ENCODE data around the gene ZDHHC5.
"Not testable (repeated sequence)": the region's sequence is repeated elsewhere in the genome, so short reads cannot be mapped to it uniquely, and the experiment has no call there.

The ZDHHC5 gene

DNA sequence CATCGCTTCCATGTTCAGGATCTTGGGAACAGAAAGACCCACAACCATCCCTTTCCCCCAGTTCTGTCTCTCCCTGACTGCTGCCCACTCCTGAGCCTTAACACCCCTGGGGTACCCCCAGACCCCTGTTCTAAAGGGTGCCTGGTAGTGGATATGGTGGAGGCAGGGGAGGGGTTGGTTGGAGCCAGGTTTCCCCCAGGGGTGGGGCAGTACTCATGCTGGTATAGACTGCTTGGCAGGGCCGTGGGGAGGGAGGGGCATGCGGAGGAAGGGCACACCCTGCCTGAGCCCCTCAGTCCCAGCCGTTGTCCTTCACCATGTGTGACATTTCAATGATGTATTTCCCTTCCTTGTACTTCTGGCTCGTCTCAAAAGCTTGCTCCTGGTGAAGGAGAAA is 22.2 kb upstream of the ZDHHC5 start:
- DNase-seq = no peak

DNA sequence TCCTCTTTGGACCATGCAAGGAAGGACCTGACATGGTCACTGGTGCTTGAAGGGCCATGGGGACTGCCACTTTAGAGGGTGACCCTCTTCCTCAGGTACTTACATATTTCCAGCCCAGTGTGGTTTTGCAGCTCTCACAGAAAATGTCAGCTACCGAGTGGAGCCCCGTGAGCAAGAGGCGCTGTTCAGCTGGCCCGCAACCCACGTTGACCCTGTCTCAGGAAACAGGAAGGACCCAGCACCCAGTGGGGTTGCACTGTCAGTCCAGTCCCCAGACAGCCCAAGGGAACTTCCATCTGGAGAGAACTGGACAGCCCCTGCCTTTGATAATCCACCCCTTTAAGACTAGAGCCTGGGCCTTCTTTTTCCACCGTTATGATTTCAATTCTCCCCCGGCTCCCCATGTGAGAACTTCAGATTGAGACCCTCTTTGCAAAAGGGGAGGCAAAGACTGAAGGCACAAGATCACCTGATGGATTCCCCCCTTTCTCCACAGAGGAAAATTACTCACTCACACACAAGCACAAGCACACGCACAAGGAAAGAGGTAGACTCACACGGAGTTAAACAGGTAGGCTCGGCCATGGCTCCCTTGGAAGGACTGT is 21.6 kb upstream of the ZDHHC5 start:
- no peak for DNase-seq

DNA sequence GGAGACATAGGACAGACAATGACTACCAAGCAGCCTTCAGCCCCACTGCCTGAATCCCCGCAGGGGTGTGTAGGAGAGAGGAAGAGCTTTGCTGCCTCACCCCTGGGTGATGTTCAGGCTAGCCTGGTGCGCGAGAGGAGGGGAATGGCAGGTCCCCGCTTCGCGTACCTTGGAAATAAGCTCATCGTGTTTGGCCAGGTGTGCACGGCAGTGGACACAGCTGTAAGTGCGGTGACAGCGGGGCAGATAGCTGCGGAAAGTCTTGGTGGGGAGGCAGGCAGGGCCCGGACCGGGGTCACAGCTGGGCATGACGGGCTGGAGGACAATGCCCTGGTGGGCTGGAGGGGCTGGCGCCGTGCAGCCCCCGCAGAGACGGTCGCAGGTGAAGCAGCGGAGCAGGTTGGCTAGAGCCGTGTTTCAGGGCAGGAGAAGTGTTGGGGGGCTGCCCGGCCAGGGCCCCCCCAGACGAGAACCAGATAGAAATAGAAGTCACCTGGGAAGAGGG is 21.1 kb upstream of the ZDHHC5 start:
- no peak for DNase-seq

DNA sequence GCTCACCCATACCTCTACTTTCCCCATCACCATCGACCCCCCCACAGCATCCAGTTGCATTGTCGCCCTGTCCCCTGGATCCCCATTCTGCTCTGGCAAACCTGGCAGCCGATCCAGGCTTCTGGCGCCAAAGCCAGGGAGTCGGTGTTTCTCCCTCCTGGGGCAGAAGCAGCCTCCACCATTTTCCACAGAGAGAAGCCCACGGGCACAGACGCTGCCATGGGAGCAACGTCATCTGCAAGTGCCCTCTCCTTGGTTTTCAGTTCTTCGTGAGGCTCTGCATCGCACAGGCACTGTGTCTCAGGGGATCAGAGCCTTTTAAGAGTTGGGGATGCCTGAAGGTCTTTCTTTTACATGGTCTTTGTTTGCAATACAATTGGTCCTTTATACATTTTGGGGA is 20.5 kb upstream of the ZDHHC5 start:
- no peak for DNase-seq

DNA sequence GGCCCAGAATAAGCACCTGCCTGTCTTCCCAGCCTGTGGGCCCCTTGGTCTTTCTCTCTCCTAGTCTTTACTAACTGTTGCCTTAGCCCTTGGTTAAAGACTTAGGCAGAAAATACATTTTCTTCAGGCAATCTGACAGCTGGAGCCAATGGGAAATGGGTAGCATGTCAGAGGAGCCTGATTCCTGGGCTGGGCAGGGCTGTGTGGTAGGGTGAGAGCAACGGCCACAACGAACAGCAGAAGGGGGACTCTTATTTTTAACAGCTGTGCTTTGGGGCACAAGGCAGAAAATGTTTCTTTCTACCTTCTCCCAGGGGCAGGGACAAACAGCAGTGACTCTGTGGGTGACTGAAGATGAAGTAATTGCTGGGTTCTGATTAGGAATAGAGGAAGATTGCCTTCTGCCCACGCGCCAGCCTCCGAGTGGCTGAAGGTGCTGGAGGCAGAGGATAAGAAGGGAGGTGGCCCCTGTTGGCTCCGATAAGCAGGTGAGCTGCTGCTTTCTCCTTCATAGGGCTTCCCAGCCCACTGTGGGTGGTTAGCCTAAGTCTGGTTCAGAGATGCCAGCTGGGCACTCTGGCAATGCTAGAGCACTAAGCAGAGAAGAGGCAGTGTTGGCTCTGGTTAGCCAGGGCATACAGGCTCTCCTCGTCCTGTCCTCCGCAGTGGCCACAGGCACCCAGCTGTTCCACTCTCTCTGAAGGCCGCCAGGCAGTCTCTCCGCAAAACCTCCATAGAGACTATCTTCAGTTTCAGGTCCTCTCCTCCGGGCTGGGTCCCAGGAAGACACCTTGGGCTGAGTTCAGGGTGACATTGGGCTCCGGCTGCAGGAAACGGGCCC is 19.7 kb upstream of the ZDHHC5 start:
- no peak for DNase-seq

DNA sequence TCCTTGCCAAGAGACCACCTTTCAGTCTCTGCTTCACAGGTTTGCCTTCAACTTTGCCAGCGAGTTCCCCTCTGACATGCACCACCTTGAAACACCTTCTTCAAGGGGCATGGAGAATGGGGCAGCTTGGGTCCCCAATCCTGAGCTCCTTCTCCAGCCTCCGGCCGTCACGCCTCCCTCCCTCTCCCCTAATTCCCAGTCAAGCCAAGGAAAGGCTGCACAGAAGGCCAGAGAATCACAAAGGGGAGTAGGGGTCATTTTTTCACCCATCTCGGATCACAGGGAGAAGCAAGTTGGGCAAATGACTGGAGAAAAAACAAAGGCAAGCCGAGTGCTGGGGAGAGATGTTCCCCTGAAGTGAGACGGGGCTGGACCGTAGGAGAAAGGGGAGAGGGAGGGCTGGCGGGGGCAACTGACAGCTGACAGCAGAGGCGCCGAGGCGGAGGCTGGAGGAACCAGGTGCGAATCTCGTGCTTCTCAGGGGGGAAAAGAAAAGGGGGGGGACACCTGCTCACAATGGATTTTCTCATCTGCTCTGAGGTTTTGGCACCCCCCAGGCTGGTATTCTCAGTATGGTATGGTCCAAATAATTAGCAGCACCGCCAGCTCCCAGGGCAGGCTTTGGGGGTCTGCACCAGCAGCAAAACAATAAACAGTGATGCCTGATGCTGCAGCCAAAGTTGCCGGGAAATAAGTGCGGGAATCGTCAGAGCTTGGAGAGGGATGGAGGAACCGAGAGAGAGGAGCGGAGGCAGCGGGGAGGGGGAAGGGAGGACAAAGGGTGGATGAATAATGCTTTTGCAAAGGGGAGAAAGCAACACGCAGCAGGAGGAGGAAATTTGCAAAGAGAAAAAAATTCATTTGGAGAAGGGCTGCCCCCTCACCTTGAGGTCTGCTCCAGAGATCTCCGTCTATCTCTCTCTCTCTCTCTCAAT is 18.8 kb upstream of the ZDHHC5 start:
- DNase-seq = no peak

DNA sequence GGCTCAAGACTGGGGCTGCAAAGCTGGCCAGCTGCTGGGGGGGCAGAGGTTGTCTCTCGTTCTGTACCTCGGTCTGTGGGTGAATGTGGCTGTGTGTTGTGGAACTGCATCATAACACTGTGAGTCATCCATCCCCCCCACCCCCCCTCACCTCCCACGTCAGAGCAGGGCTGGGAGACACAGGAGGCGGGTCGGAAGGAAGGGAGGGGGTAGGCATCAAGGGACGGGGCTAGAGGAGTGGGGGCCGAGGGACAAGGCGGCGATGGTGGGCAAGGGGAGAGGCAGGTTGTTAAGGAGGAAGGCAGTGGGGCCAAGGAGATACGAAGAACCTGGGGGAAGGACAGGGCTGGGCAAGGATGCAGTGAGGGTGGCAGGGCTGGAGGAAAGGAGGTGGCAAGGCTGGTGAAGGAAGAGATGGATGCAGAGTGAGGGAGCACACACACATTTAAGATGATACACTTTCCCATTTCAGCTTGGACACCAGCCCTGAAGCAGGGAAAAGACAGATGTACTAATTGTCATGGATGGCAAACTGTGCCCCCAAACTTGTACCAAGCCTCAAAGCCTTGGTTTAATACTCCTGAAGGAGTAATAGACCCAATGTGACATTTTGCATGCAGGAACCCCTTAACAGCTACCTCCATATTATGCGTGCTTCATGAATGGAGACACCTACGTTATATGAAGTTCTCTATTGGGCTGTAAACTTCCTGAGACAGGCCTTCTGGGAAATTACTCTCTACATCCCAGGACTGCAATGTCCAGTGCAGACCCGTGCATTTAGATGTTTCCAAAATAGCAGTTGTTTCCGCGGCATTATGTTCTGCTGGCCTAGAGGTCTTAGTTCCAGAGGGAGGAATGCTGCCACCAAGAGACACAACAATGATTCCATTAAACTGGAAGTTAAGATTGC is 17.8 kb upstream of the ZDHHC5 start, which contains the start of gene YPEL4:
TSS of gene YPEL4 (minus strand) at position 87 of the 913 bp plus-strand sequence. CDS start 2,805 bp downstream, outside the sequence.
- no peak for DNase-seq

DNA sequence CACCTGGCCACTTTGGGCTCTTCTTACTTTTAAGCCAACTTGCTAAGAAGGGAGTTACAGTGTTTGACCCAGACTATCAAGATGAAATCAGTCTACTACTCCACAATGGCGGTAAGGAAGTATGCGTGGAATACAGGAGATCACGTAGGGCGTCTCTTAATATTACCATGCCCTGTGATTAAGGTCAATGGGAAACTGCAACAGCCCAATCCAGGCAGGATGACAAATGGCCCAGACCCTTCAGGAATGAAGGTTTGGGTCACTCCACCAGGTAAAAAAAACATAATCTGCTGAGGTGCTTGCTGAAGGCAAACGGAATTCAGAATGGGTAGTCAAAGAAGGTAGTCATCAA is 17.2 kb upstream of the ZDHHC5 start:
- no peak for DNase-seq

DNA sequence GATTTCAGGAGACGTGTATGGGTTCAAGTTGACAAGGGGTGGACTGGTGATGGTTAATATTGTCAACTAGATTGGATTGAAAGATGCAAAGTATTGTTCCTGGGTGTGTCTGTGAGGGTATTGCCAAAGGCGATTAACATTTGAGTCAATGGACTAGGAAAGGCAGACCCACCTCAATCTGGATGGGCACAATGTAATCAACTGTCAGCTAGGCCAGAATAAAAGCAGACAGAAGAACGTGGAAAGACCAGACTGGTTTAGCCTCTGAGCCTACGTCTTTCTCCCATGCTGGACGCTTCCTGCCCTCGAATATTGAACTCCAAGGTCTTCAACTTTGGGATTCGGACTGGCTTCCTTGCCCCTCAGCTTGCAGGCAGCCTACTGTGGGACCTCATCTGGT is 16.5 kb upstream of the ZDHHC5 start:
- DNase-seq = no peak

DNA sequence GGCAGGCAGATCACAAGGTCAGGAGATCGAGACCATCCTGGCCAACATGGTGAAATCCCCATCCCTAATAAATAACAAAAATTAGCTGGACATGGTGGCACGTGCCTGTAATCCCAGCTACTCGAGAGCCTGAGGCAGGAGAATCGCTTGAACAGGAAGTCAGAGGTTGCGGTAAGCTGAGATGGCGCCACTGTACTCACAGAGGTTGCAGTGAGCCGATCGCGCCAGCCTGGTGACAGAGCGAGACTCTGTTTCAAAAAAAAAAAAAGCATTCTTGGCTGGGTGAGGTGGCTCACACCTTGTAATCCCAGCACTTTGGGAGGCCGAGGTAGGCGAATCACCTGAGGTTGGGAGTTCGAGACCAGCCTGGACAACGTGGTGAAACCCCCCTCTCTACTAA is 15.7 kb upstream of the ZDHHC5 start:
- not testable (repeated sequence) for DNase-seq

DNA sequence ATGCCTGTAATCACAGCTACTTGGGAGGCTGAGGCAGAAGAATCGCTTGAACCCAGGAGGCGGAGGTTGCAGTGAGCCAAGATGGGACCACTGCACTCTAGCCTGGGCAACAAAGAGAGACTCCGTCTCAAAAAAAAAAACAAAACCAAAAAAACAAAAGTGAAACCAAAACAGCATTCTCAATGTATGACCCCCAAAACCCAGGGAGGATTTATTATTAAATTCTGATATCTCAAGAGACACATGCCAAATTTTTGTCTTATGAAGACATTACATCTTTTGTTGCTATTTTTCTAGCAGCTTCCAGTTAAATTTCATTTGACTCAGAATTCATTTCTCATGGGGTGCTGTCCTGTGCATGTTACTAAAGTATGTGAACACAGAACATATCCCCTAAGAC is 15.3 kb upstream of the ZDHHC5 start:
- no peak for DNase-seq

DNA sequence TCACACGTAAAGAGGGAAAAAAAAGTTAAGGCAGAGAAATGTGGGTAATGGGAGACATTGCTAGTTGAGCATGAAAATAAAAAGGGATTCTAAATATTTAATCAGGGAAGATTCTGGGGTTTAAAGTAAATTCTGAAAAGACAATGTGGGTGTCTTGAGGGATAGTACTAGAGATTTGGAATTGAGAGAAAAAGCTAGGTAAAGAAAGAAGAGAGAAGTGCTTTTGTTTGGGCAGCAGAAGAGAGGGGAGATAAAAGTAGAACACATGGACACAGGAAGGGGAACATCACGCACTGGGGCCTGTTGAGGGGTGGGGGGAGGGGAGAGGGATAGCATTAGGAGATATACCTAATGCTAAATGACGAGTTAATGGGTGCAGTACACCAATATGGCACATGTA is 14.8 kb upstream of the ZDHHC5 start:
- no peak for DNase-seq

DNA sequence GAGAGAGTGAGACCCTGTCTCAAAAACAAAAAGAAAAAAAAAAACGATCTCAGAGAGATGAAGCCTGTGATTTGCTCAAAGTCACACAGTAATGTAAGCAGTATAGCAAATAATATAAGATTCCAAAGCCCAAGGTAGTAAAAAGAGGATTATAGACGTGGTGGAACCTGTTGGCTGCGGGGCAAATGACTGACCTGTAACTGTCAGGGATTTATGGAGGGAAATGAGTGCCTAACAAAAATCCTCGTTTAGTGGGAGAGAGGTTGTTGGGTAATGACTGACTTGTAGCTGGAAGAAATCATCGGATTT is 11.1 kb upstream of the ZDHHC5 start:
- no peak for DNase-seq

DNA sequence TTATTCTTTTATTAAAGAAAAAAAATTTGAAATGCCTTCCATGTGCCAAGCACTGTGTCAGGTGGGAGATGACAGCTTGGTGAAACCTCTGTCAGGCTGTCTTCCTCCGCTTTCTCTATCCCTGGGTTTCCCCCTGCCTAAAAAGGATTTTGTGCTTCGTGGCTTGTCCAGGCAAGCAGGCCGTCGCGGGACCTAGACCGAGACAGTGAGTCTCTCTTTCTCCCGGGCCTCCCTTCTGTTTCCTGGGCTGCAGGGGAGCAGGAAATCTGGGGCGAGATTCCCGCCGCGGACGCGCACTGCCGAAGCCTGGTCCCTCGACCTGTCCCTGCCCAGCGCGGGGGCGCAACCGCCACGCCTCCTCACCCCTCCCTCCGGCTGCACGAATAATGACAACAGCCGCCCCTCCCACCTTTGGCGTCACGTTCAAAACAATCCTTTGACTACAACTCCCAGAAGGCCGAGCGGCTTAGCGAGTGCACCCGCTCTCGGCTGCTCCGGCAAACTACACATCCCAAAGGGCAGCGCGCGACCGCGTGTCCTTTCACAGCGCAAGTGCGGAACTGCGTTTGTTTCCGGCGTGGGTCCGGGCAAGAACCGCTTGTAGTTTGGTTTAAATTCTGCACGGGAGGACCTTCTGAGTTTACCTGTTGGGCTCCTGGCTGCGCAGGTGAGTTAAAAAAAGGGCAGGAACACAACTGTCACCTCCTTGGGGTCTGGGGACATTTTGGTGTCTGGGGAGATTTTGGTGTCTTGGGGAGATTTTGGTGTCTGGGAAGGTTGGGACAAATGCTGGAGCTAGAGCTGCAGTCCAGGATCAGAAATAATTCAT is 10.5 kb upstream of the ZDHHC5 start, which contains the start of gene CLP1:
TSS of gene CLP1 (plus strand) at position 569 of the 829 bp plus-strand sequence. CDS start 1,715 bp downstream, outside the sequence.
- DNase-seq = peak; percentile 97

DNA sequence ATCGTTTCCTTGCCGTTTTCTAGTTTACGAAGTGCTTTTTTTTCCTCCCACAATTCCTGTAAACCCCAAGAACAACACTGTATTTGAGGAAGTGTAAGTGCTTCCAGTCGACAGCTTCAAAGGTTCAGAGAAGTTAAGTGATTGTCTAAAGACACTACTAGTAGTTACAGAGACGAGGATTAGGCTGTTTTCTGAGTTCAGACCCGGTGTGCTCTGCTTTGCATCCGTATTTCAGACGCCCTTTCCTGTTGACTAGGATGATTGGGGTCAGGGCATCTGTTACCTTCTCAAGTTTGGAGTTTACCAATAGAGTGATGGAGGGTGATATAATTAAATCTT is 9.9 kb upstream of the ZDHHC5 start:
- no peak for DNase-seq

DNA sequence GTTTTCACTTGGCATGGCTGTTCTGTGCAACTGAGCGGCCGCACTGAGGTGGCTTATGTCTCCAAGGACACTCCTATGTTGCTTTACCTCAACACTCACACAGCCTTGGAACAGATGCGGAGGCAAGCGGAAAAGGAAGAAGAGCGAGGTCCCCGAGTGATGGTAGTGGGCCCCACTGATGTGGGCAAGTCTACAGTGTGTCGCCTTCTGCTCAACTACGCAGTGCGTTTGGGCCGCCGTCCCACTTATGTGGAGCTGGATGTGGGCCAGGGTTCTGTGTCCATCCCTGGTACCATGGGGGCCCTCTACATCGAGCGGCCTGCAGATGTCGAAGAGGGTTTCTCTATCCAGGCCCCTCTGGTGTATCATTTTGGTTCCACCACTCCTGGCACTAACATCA is 8.2 kb upstream of the ZDHHC5 start:
- DNase-seq = no peak

DNA sequence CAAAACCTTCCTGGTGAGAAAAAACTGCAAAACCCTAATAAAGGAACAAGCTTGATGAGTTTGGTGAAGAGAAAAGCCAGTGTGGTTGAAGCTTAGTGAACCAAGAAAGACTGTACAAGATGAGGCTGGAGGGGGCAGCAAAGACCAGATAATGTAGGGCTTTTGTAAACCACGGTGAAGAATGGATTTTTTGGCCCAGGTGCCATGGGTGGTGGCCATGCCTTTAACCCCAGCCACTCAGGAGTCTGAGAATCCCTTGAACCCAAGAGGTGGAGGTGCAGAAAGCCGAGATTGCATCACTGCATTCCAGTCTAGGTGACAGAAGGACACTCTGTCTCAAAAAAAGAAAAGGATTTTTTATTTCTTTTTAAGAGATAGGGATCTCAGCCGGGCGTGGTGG is 5.0 kb upstream of the ZDHHC5 start:
- no peak for DNase-seq

DNA sequence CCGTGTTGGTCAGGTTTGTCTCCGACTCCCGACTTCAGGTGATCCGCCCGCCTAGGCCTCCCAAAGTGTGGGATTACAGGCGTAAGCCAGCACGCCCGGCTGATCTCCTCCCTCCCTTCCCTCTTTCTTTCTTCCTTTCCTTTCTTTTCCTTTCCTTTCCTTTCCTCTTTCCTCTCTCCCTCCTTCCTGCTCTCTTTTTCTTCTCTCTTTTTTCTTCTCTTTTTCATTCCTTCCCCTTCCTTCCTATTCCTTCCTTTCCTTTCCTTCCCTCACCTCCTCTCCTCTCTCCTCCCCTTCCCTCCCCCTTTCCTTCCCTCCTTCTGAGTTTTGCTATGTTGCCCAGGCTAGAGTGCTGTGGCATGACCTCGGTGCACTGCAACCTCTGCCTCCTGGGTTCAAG is 3.9 kb upstream of the ZDHHC5 start:
- no peak for DNase-seq

DNA sequence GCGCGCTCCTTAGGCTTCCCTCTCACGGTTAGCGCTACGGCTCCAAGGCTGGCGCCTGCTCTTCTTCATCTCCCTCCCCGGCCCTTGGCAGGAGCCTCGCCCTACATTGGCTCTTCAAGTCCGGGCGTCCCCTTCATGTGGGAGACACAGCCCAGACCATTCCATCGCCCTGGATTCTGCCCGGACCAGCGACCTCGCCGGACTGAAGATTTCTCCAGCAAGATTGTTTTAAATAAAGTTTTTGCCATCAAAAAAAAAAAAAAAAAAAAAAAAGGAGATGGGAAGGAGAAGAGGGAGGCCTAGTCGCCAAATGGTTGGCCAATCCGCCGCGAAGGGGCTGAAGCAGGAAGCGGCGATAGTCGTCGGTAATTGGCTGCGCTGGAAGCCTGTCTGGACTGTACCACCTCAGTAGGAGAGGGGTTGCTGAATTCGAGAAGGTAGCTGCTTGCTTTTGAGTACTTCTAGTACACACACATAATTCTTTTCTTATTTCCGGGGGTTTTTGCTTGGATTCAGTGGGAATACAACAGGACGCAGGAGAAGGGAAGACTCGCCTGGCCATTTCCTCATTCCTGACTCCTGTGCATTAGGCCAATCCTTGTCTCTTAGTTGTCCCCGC is 688 bp upstream of the ZDHHC5 start:
- DNase-seq = peak; percentile 95

DNA sequence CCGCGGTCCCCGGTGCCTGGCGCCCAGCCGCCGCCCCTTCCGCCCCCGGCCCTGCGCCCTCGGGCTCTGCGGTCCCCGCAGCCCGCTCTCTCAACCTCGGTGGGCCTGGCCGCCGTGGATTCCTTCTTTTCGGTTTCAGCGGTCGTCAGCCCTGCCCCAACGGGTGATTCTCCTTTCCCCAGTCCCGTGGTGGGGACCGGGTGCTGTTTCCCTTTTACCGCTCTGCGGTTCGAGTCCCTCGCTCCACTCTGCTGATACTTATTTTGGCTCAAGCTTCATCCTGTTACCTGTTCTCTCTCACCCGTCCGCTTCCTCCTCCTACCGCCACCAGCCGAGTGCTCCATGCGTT is 494 bp downstream of the ZDHHC5 start:
- DNase-seq = no peak

DNA sequence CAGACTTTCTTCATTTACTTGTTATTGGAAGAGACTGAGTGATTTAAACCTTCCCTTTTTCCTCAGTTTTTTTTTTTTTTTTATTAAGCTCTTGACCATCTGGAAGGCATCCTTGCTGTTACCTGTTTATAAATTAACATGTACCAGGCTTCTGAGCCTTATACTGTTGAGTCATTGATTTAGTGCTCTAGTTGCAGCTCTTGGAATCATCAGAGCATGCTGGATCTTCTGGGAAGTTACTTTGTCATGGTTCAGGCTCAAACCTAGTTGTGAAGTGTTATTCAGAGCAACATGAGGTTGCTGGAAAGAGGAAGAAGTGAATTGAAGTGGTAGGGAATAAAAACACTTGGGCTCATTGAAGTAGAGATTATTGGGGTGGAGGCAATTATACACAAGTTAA is 6.3 kb downstream of the ZDHHC5 start:
- peak; percentile 10 for DNase-seq

All from DMS79 (cell line).